ENCODE data around the gene ADNP. TPM values are rescaled to one million over a fixed set of nuclear protein-coding genes. Genes with fewer than 3 reads are reported as not detected.

The ADNP gene
- total and polyA plus RNA-seq, 2 donors (not counting 1 experiment from before 2014, with no cell fraction given), result 20.4 to 94.8 TPM

DNA sequence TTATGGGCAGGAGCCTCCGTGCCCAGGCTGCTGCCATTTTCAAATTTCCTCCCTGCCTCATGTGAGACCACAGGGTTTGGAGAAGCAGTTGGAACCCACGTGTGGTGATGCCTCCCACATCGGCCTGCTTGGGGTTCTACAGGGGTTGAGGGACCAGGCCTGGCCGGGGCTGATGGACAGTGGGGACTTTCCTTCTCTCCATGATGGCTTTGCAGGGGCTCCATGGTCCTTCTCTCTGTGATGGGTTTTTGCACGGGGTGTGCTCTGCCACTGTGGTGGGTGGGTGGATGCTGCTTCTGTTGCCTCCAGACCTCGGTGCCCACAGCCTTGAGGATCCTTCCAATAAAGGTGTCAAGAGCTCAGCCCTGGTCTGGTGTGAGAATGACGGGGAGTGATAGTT, 54.4 kb downstream of the ADNP start:
- DNase-seq, result no peak
- no peak overlapping the region for H3K4me2 ChIP-seq (replicated peaks; ENCODE audit: low read depth, low read length, poor library complexity, severe bottlenecking)
- no peaks in the 10 kb centered on the region for H3K27me3 ChIP-seq (replicated peaks in 1 of 4; ENCODE audit: control extremely low read depth in 1 of 4, control insufficient read depth in 3 of 4, insufficient read depth in 4 of 4, low read length in 3 of 4)
- no peaks in the 10 kb centered on the region for H3K27me3 Mint-ChIP-seq
- H3K36me3 ChIP-seq (replicated peaks in 1 of 2; ENCODE audit: control extremely low read depth in 1 of 2, control insufficient read depth in 1 of 2, extremely low read depth in 1 of 2, insufficient read depth in 2 of 2, low read length in 1 of 2), result peaks cover 0 to 54% of the 10 kb centered on the region in 2 experiments
- H3K4me1 Mint-ChIP-seq, result peaks cover 9% of the 10 kb centered on the region
- no peak overlapping the region for H3K27ac ChIP-seq (ENCODE audit: low read length in 2 of 2)
- no peak overlapping the region for H3K4me3 Mint-ChIP-seq
- peaks cover 4 to 16% of the 10 kb centered on the region in 2 donors for H3K4me1 ChIP-seq (ENCODE audit: control insufficient read depth in 2 of 2, insufficient read depth in 2 of 2, low read length in 2 of 2)
- peaks cover 9% of the 10 kb centered on the region for H3K79me2 ChIP-seq (ENCODE audit: control insufficient read depth, insufficient read depth, low read length)
- no peak for ATAC-seq (ENCODE audit: low read depth)
- 100% methylated on average over 7 of the region's 7 CpGs for WGBS (ENCODE audit: insufficient coverage)
- intact Hi-C loops (cut with micrococcal nuclease), result no loop called here
- H2AFZ ChIP-seq (ENCODE audit: insufficient read depth, low read depth, low read length, poor library complexity, severe bottlenecking), result no peak overlapping the region
- H3K9me3 ChIP-seq (ENCODE audit: control extremely low read depth in 1 of 3, control insufficient read depth in 2 of 3, insufficient read depth in 1 of 3, low read length in 2 of 3), result no peaks in the 10 kb centered on the region
- no peak overlapping the region for H3K4me3 ChIP-seq (ENCODE audit: control extremely low read depth in 1 of 5, extremely low read depth in 1 of 5, insufficient read depth in 1 of 5, low read depth in 2 of 5, low read length in 4 of 5)
- H3K9me3 Mint-ChIP-seq (ENCODE audit: insufficient read depth), result no peaks in the 10 kb centered on the region
- H3K9ac ChIP-seq (ENCODE audit: low read length), result no peak overlapping the region
- CTCF ChIA-PET, result interaction anchor here (0.6 to 2.1 kb wide), 2 partner anchors 82 to 605 kb away, joined by 3 to 6 read pairs; no protein-coding TSS in a partner anchor
- H4K20me1 ChIP-seq (ENCODE audit: control insufficient read depth, insufficient read depth, low read length, poor library complexity, severe bottlenecking), result peaks cover 12% of the 10 kb centered on the region
- H3K27ac Mint-ChIP-seq, result no peak overlapping the region
- TF ChIP-seq EZH2 (IDR thresholded peaks at IDR 0.05; ENCODE audit: borderline replicate concordance, insufficient read depth, low read depth, low read length, poor library complexity, severe bottlenecking), result no peak
- TF ChIP-seq, protein P1, sequence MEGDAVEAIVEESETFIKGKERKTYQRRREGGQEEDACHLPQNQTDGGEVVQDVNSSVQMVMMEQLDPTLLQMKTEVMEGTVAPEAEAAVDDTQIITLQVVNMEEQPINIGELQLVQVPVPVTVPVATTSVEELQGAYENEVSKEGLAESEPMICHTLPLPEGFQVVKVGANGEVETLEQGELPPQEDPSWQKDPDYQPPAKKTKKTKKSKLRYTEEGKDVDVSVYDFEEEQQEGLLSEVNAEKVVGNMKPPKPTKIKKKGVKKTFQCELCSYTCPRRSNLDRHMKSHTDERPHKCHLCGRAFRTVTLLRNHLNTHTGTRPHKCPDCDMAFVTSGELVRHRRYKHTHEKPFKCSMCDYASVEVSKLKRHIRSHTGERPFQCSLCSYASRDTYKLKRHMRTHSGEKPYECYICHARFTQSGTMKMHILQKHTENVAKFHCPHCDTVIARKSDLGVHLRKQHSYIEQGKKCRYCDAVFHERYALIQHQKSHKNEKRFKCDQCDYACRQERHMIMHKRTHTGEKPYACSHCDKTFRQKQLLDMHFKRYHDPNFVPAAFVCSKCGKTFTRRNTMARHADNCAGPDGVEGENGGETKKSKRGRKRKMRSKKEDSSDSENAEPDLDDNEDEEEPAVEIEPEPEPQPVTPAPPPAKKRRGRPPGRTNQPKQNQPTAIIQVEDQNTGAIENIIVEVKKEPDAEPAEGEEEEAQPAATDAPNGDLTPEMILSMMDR (IDR thresholded peaks at IDR 0.05), result no peak
- POLR2A ChIA-PET, result no interaction called here

DNA sequence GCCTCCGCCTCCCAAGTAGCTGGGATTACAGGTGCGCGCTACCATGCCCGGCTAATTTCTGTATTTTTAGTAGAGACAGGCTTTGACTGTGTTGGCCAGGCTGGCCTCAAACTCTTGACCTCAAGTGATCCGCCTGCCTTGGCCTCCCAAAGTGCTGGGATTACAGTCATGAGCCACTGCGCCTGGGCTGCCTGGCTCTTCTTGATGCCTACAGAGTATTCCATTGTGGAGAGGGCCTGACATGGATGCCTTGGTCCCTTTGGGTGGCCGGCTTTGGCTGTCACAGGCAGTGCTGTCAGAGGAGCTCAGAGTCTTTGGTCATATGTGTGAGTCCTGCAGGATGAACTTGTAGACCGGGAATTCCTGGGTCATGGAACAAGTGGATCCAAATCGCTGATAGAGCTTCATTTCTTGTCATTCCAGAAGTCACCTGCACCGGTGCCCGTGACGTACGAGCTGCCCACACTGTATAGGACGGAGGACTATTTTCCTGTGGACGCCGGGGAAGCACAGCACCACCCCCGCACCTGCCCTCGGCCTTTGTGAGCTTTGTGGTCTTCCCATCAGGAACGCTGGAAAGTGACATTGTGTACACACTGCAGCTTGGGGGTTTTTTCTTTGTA, 55.1 kb downstream of the ADNP start:
- Histone ChIP-seq H3K4me3 (ENCODE audit: control extremely low read depth in 1 of 5, extremely low read depth in 1 of 5, insufficient read depth in 1 of 5, low read depth in 2 of 5, low read length in 4 of 5) (no peak overlapping the region), H4K20me1 (ENCODE audit: control insufficient read depth, insufficient read depth, low read length, poor library complexity, severe bottlenecking) (peaks cover 18% of the 10 kb centered on the region), H3K4me2 (replicated peaks; ENCODE audit: low read depth, low read length, poor library complexity, severe bottlenecking) (no peak overlapping the region), H3K79me2 (ENCODE audit: control insufficient read depth, insufficient read depth, low read length) (peaks cover 15% of the 10 kb centered on the region), H3K36me3 (replicated peaks in 1 of 2; ENCODE audit: control extremely low read depth in 1 of 2, control insufficient read depth in 1 of 2, extremely low read depth in 1 of 2, insufficient read depth in 2 of 2, low read length in 1 of 2) (peaks cover 0 to 54% of the 10 kb centered on the region in 2 experiments), H2AFZ (ENCODE audit: insufficient read depth, low read depth, low read length, poor library complexity, severe bottlenecking) (no peak overlapping the region), H3K9me3 (ENCODE audit: control extremely low read depth in 1 of 3, control insufficient read depth in 2 of 3, insufficient read depth in 1 of 3, low read length in 2 of 3) (no peaks in the 10 kb centered on the region), H3K4me1 (ENCODE audit: control insufficient read depth in 2 of 2, insufficient read depth in 2 of 2, low read length in 2 of 2) (peaks cover 10 to 23% of the 10 kb centered on the region in 2 donors), H3K27ac (ENCODE audit: low read length in 2 of 2) (no peak overlapping the region), H3K9ac (ENCODE audit: low read length) (no peak overlapping the region), H3K27me3 (replicated peaks in 1 of 4; ENCODE audit: control extremely low read depth in 1 of 4, control insufficient read depth in 3 of 4, insufficient read depth in 4 of 4, low read length in 3 of 4) (no peaks in the 10 kb centered on the region)
- H3K9me3 Mint-ChIP-seq (ENCODE audit: insufficient read depth), result no peaks in the 10 kb centered on the region
- no peaks in the 10 kb centered on the region for H3K27me3 Mint-ChIP-seq
- ATAC-seq (ENCODE audit: low read depth), result no peak
- TF ChIP-seq, protein P1 (IDR thresholded peaks at IDR 0.05), result no peak
- no peak for TF ChIP-seq EZH2 (IDR thresholded peaks at IDR 0.05; ENCODE audit: borderline replicate concordance, insufficient read depth, low read depth, low read length, poor library complexity, severe bottlenecking)
- no peak for DNase-seq
- no peak overlapping the region for H3K4me3 Mint-ChIP-seq
- ChIA-PET POLR2A (no interaction called here), CTCF (interaction anchor here (0.6 to 2.1 kb wide), 2 partner anchors 82 to 606 kb away, joined by 3 to 6 read pairs; no protein-coding TSS in a partner anchor)
- intact Hi-C loops (cut with micrococcal nuclease), result no loop called here
- WGBS (ENCODE audit: insufficient coverage), result 98% methylated on average over 18 of the region's 19 CpGs
- H3K27ac Mint-ChIP-seq, result no peak overlapping the region
- peaks cover 15% of the 10 kb centered on the region for H3K4me1 Mint-ChIP-seq

All from B cell (primary cell).